Endothelial cell of umbilical vein (primary cell): ENCODE data around the gene GATA6. TPM values are rescaled to one million over a fixed set of nuclear protein-coding genes. Genes with fewer than 3 reads are reported as not detected.

ENCODE experiments used
- BruUV-seq: library from RNA; stranded (reverse); fragments of 400-500 nt; replicated peaks from 2 replicates; lab custom pipeline; 2021; lab: Mats Ljungman, UMichigan
- CTCF ChIA-PET: fragments of 300-600, 350-600 bp; sonication (Branson Sonifier 250); formaldehyde crosslinking; loops from one replicate; lab custom pipeline; 2021; ENCODE audit warnings: antibody characterized with exemption, inconsistent platforms; lab: Charles Lee
- POLR2A ChIA-PET: fragments of 300-600, 350-600 bp; sonication (Branson Sonifier 250); formaldehyde crosslinking; loops from one replicate; lab custom pipeline; 2021; ENCODE audit warnings: antibody characterized with exemption, inconsistent platforms; lab: Charles Lee
- DNase-seq: peaks from one replicate; pipeline ENCODE4 v3.0.0-alpha.2; 2011; ENCODE audit warnings: low read depth, low spot score
- FAIRE-seq: peaks from 2 replicates; lab custom pipeline; 2011; peaks lifted over from hg19 to GRCh38; lab: Jason Lieb, UNC
- H2AFZ ChIP-seq: 2 replicates; pipeline ENCODE4 v1.6.0; 2012; ENCODE audit warnings: low read depth, low read length, control low read depth, inconsistent platforms
- H3K27ac ChIP-seq: 2 replicates; pipeline ENCODE4 v1.5.1; 2011; ENCODE audit warnings: low read depth, mild to moderate bottlenecking, control low read depth, low read length, moderate library complexity; ENCODE audit not compliant: insufficient read depth
- H3K27me3 ChIP-seq, 2 experiments: 2 replicates each; pipeline versions ENCODE4 v1.6.0 to v1.6.1; 2011; ENCODE audit warnings: low read length in 2 of 2, mixed read lengths in 1 of 2; ENCODE audit not compliant: control insufficient read depth in 2 of 2, insufficient read depth in 2 of 2
- H3K36me3 ChIP-seq, 2 experiments: 2 replicates in 1 of 2; 3 replicates in 1 of 2; pipeline ENCODE4 v1.5.1; 2011; ENCODE audit warnings: low read length in 2 of 2, mild to moderate bottlenecking in 1 of 2, moderate library complexity in 1 of 2; ENCODE audit not compliant: control insufficient read depth in 2 of 2, insufficient read depth in 2 of 2; ENCODE audit errors: extremely low read depth in 1 of 2
- H3K4me1 ChIP-seq: 3 replicates; pipeline ENCODE4 v1.5.1; 2011; ENCODE audit warnings: mild to moderate bottlenecking, low read length; ENCODE audit not compliant: control insufficient read depth, insufficient read depth; ENCODE audit errors: extremely low read depth
- H3K4me2 ChIP-seq: 2 replicates; pipeline ENCODE4 v1.6.1; 2011; ENCODE audit warnings: low read length, control low read depth, mixed read lengths; ENCODE audit not compliant: insufficient read depth
- H3K4me3 ChIP-seq, 3 experiments: fragments of 200-600 bp in 1 of 3; sonication (generic), shearing (Covaris generic) in 1 of 3; replicated peaks in 1 of 3; 2 replicates each; pipeline ENCODE4 v1.5.1; 2011 to 2016; ENCODE audit warnings: control low read depth in 3 of 3, low read length in 3 of 3, mild to moderate bottlenecking in 2 of 3, inconsistent platforms in 1 of 3, low read depth in 1 of 3, moderate library complexity in 1 of 3; ENCODE audit not compliant: insufficient read depth in 1 of 3
- H3K79me2 ChIP-seq: 2 replicates; pipeline ENCODE4 v1.6.0; 2012; ENCODE audit warnings: low read length, inconsistent platforms; ENCODE audit not compliant: control insufficient read depth, insufficient read depth
- H3K9ac ChIP-seq: replicated peaks from 2 replicates; pipeline ENCODE3; 2011; ENCODE audit warnings: low read length, control low read depth; ENCODE audit not compliant: insufficient read depth; ENCODE audit errors: extremely low read depth
- H3K9me1 ChIP-seq: replicated peaks from 3 replicates; pipeline ENCODE4 v1.6.0; 2011; ENCODE audit warnings: mild to moderate bottlenecking, low read length; ENCODE audit not compliant: control insufficient read depth, insufficient read depth; ENCODE audit errors: extremely low read depth
- H3K9me3 ChIP-seq: replicated peaks from 2 replicates; pipeline ENCODE4 v1.5.1; 2012; ENCODE audit warnings: low read length, inconsistent platforms; ENCODE audit not compliant: control insufficient read depth, insufficient read depth
- H4K20me1 ChIP-seq: replicated peaks from 2 replicates; pipeline ENCODE3; 2011; ENCODE audit warnings: mild to moderate bottlenecking, low read length; ENCODE audit not compliant: control insufficient read depth, insufficient read depth; ENCODE audit errors: extremely low read depth
- CTCF ChIP-seq, 2 donors: IDR thresholded peaks; 1 replicate in 1 of 2; 2 replicates in 1 of 2; pipeline ENCODE4 v1.5.1; 2011; ENCODE audit warnings: low read length in 2 of 2, mild to moderate bottlenecking in 2 of 2, moderate library complexity in 2 of 2, control low read depth in 1 of 2, inconsistent platforms in 1 of 2, low read depth in 1 of 2; ENCODE audit not compliant: insufficient read depth in 1 of 2; ENCODE audit errors: extremely low read depth in 1 of 2
- GATA2 ChIP-seq: IDR thresholded peaks from 2 replicates; pipeline ENCODE4 v1.7.0; 2011; ENCODE audit warnings: low read depth, mild to moderate bottlenecking, moderate library complexity, mixed read lengths, low read length; ENCODE audit not compliant: insufficient read length, insufficient read depth
- JUN ChIP-seq: IDR thresholded peaks from 2 replicates; pipeline ENCODE4 v1.6.1; 2011; ENCODE audit warnings: borderline replicate concordance, low read depth; ENCODE audit not compliant: insufficient read length, insufficient read depth
- POLR2A ChIP-seq: IDR thresholded peaks from 2 replicates; pipeline ENCODE4 v1.6.1; 2012; ENCODE audit warnings: low read depth, mild to moderate bottlenecking, control low read depth, low read length
- dilution Hi-C: fragments of 300-500 bp; cut with MboI; formaldehyde crosslinking; loops from one replicate; pipeline ENCODE4 v1.15.0; 2019; ENCODE audit warnings: low sequenced_read_pairs; ENCODE audit not compliant: extremely low pct_ligation_motif_present
- intact Hi-C: fragments of 100-400 bp; cut with micrococcal nuclease; formaldehyde crosslinking; loops from one replicate; pipeline ENCODE4 v1.10.0; 2022
- polyA plus RNA-seq, 4 experiments: library from polyadenylated mRNA; depleted of rRNA in 3 of 4; stranded (reverse) in 3 of 4; unstranded in 1 of 4; fragments of >200 nt; gene quantifications; 2 replicates each; pipeline versions ENCODE4 v1.2.1 to v1.2.3, GENCODE V29; 2011 to 2012; ENCODE audit warnings: missing spikeins in 1 of 4
- total RNA-seq: library from RNA; stranded (reverse); gene quantifications from 2 replicates; pipeline ENCODE4 v1.2.3, GENCODE V29; 2021
- TF ChIP-seq, protein P1 (sequence below): IDR thresholded peaks from 2 replicates; pipeline ENCODE4 v1.6.1; 2011; ENCODE audit not compliant: insufficient read depth, insufficient read length

Gene GATA6
- total and polyA plus RNA-seq, 2 donors (not counting 3 experiments of a cell fraction or from before 2014, with no cell fraction given) = 4.1 to 14.6 TPM

GRCh38 chr18:22191923-22192322 lies 22.5 kb downstream of the GATA6 start:
- no peak for TF ChIP-seq CTCF (IDR thresholded peaks at IDR 0.05; ENCODE audit: extremely low read depth in 1 of 2, insufficient read depth in 1 of 2, low read depth in 1 of 2, low read length in 2 of 2)
- no peak for TF ChIP-seq POLR2A
- TF ChIP-seq GATA2 = no peak
- TF ChIP-seq, protein P1, sequence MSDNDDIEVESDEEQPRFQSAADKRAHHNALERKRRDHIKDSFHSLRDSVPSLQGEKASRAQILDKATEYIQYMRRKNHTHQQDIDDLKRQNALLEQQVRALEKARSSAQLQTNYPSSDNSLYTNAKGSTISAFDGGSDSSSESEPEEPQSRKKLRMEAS = no peak
- TF ChIP-seq JUN = no peak
- intact Hi-C loops (loop anchor here (1.0 to 5.0 kb wide), 3 partner anchors 155 to 370 kb away; no protein-coding TSS in a partner anchor), dilution Hi-C loops (loop anchor here (25.0 kb wide), 1 partner anchor 245 kb away; no protein-coding TSS in a partner anchor)
- Histone ChIP-seq H3K79me2 (peaks cover 59% of the 10 kb centered on the region), H3K27ac (peak overlapping the region; percentile 49), H3K4me1 (peaks cover 67% of the 10 kb centered on the region), H3K9ac (peak overlapping the region; percentile 76), H3K27me3 (no peaks in the 10 kb centered on the region), H3K4me2 (peak overlapping the region; percentile 91), H2AFZ (no peak overlapping the region), H3K4me3 (no peak overlapping the region), H4K20me1 (no peaks in the 10 kb centered on the region), H3K9me1 (no peaks in the 10 kb centered on the region), H3K36me3 (no peaks in the 10 kb centered on the region), H3K9me3 (no peaks in the 10 kb centered on the region)
- DNase-seq (peak; percentile 80), FAIRE-seq (no peak)
- BruUV-seq = no TSS peak
- CTCF ChIA-PET = interaction anchor here (0.9 to 2.0 kb wide), 5 partner anchors 9 to 371 kb away, joined by 3 to 9 read pairs (median 6); no protein-coding TSS in a partner anchor
- POLR2A ChIA-PET = interaction anchor here (1.1 kb wide), 1 partner anchor 23 kb away, joined by 3 read pairs; no protein-coding TSS in a partner anchor
